SU-DHL-6 (cell line): ENCODE measurements around the gene CHST12.
"Not testable (repeated sequence)": the region's sequence is repeated elsewhere in the genome, so short reads cannot be mapped to it uniquely, and the experiment has no call there.

Experiments used
- H2AFZ ChIP-seq: fragments of 200-600 bp; sonication (generic); 2 replicates; pipeline ENCODE4 v1.6.1; 2014; ENCODE audit warnings: low read depth, mild to moderate bottlenecking, moderate library complexity, mixed read lengths, antibody characterized with exemption, low read length; ENCODE audit not compliant: severe bottlenecking
- H3F3A ChIP-seq: fragments of 200-600 bp; shearing (Covaris generic); 2 replicates; pipeline ENCODE4 v1.6.0; 2016; ENCODE audit warnings: antibody characterized with exemption, mild to moderate bottlenecking; ENCODE audit not compliant: insufficient read depth
- H3K27ac ChIP-seq: fragments of 200-600 bp; sonication (generic); 2 replicates; pipeline ENCODE4 v1.5.1; 2016; ENCODE audit warnings: low read depth, mild to moderate bottlenecking, low read length, moderate library complexity, mixed read lengths
- H3K27me3 ChIP-seq: fragments of 200-600 bp; sonication (generic), shearing (Covaris generic); 2 replicates; pipeline ENCODE4 v1.6.0; 2014; ENCODE audit warnings: mild to moderate bottlenecking, low read length
- H3K36me3 ChIP-seq: fragments of 200-600 bp; sonication (generic); 2 replicates; pipeline ENCODE4 v1.6.1; 2014; ENCODE audit warnings: mild to moderate bottlenecking, low read length, mixed read lengths
- H3K4me2 ChIP-seq: fragments of 300-600, 200-600 bp; shearing (Covaris generic), sonication (generic); 2 replicates; pipeline ENCODE4 v1.6.0; 2014; ENCODE audit warnings: low read length, low read depth, mild to moderate bottlenecking; ENCODE audit not compliant: poor library complexity, severe bottlenecking
- H3K4me3 ChIP-seq: fragments of 200-600 bp; sonication (generic); 2 replicates; pipeline ENCODE4 v1.5.1; 2014; ENCODE audit warnings: antibody characterized with exemption, low read length, mild to moderate bottlenecking, mixed read lengths; ENCODE audit not compliant: insufficient read depth, poor library complexity, severe bottlenecking
- H3K79me2 ChIP-seq: fragments of 200-600 bp; sonication (generic); 2 replicates; pipeline ENCODE4 v1.6.1; 2014; ENCODE audit warnings: mild to moderate bottlenecking, low read length, moderate library complexity; ENCODE audit not compliant: insufficient read depth
- H3K9ac ChIP-seq: fragments of 200-600 bp; sonication (generic); 2 replicates; pipeline ENCODE4 v1.7.0; 2014; ENCODE audit warnings: mild to moderate bottlenecking, low read length
- H3K9me2 ChIP-seq: fragments of 200-600 bp; sonication (generic); replicated peaks from 2 replicates; pipeline ENCODE4 v1.6.1; 2014; ENCODE audit warnings: low read length; ENCODE audit not compliant: insufficient read depth
- H3K9me3 ChIP-seq: fragments of 200-600 bp; sonication (generic); 2 replicates; pipeline ENCODE4 v1.6.1; 2014; ENCODE audit warnings: low read length, mixed read lengths; ENCODE audit not compliant: insufficient read depth
- H4K20me1 ChIP-seq: fragments of 200-600 bp; sonication (generic); 2 replicates; pipeline ENCODE4 v1.6.1; 2014; ENCODE audit warnings: low read depth, mild to moderate bottlenecking, antibody characterized with exemption, low read length, moderate library complexity, mixed read lengths
- EZH2phosphoT487 ChIP-seq: fragments of 200-600 bp; sonication (generic), shearing (Covaris generic); conservative IDR thresholded peaks from 2 replicates; pipeline ENCODE4 v1.6.1; 2018; ENCODE audit warnings: mild to moderate bottlenecking, antibody characterized with exemption, low read length, moderate library complexity, mixed read lengths
- TF ChIP-seq, protein P1 (sequence below): fragments of 200-600 bp; sonication (generic); IDR thresholded peaks from one replicate; pipeline ENCODE4 v1.5.1; 2017; ENCODE audit warnings: antibody characterized with exemption, mild to moderate bottlenecking, low read length, moderate library complexity; ENCODE audit not compliant: insufficient read depth, poor library complexity, severe bottlenecking

The CHST12 gene

DNA sequence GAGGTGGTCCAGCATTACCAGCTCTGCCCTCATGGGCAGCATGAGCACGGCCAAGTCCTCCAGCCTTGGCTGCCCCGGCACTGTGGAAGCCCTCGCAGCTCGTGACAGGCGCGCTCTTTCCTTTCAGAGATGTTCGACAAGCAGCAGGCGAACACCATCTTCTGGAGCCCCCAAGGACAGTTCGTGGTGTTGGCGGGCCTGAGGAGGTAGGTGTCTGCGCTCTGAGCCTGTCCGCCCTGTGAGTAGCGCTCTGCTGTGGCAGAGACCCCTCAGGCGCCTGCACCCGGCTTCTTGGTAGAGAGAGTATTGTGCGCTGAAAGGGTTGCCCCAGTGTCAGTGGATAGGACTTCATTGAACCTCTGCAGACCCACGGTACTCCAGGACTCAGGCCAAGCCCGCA is 29.0 kb upstream of the CHST12 start:
- no peaks in the 10 kb centered on the region for H3K27me3 ChIP-seq
- no peaks in the 10 kb centered on the region for H3K9me2 ChIP-seq
- peaks cover 63% of the 10 kb centered on the region for H3K79me2 ChIP-seq
- no peak overlapping the region for H3K4me2 ChIP-seq
- H3K9me3 ChIP-seq = no peaks in the 10 kb centered on the region
- H2AFZ ChIP-seq = no peak overlapping the region
- H3K9ac ChIP-seq = no peak overlapping the region
- H3K27ac ChIP-seq = no peak overlapping the region
- no peak overlapping the region for H3K4me3 ChIP-seq
- TF ChIP-seq, protein P1, sequence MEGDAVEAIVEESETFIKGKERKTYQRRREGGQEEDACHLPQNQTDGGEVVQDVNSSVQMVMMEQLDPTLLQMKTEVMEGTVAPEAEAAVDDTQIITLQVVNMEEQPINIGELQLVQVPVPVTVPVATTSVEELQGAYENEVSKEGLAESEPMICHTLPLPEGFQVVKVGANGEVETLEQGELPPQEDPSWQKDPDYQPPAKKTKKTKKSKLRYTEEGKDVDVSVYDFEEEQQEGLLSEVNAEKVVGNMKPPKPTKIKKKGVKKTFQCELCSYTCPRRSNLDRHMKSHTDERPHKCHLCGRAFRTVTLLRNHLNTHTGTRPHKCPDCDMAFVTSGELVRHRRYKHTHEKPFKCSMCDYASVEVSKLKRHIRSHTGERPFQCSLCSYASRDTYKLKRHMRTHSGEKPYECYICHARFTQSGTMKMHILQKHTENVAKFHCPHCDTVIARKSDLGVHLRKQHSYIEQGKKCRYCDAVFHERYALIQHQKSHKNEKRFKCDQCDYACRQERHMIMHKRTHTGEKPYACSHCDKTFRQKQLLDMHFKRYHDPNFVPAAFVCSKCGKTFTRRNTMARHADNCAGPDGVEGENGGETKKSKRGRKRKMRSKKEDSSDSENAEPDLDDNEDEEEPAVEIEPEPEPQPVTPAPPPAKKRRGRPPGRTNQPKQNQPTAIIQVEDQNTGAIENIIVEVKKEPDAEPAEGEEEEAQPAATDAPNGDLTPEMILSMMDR = no peak
- TF ChIP-seq EZH2phosphoT487 = no peak
- peaks cover 39% of the 10 kb centered on the region for H3K36me3 ChIP-seq
- H3F3A ChIP-seq = no peaks in the 10 kb centered on the region
- no peaks in the 10 kb centered on the region; the same call in 1 of the 2 replicates for H4K20me1 ChIP-seq

GRCh38 chr7:2374830-2375728 is 28.3 kb upstream of the CHST12 start:
- TF ChIP-seq, protein P1 = no peak
- no peak for TF ChIP-seq EZH2phosphoT487
- Histone ChIP-seq H3K79me2 (peaks cover 63% of the 10 kb centered on the region), H3K9me3 (no peaks in the 10 kb centered on the region), H3K9ac (no peak overlapping the region), H3K36me3 (peaks cover 37% of the 10 kb centered on the region), H2AFZ (no peak overlapping the region), H3K27me3 (no peaks in the 10 kb centered on the region), H3F3A (no peaks in the 10 kb centered on the region), H4K20me1 (no peaks in the 10 kb centered on the region; the same call in 1 of the 2 replicates), H3K27ac (no peak overlapping the region), H3K4me2 (no peak overlapping the region), H3K4me3 (no peak overlapping the region), H3K9me2 (no peaks in the 10 kb centered on the region)

- no peaks in the 10 kb centered on the region; the same call in 1 of the 2 replicates for H4K20me1 ChIP-seq
- H3K27me3 ChIP-seq = no peaks in the 10 kb centered on the region
- H2AFZ ChIP-seq = no peak overlapping the region
- no peak overlapping the region for H3K27ac ChIP-seq
- H3K36me3 ChIP-seq = peaks cover 29% of the 10 kb centered on the region
- TF ChIP-seq EZH2phosphoT487 = no peak
- TF ChIP-seq, protein P1 = no peak
- no peaks in the 10 kb centered on the region for H3F3A ChIP-seq
- no peak overlapping the region for H3K4me3 ChIP-seq
- no peak overlapping the region for H3K9ac ChIP-seq
- no peaks in the 10 kb centered on the region for H3K9me3 ChIP-seq
- peaks cover 57% of the 10 kb centered on the region for H3K79me2 ChIP-seq
- no peaks in the 10 kb centered on the region for H3K9me2 ChIP-seq
- no peak overlapping the region for H3K4me2 ChIP-seq
Measured at GRCh38 chr7:2376351-2377154, 26.9 kb upstream of the CHST12 start.

DNA sequence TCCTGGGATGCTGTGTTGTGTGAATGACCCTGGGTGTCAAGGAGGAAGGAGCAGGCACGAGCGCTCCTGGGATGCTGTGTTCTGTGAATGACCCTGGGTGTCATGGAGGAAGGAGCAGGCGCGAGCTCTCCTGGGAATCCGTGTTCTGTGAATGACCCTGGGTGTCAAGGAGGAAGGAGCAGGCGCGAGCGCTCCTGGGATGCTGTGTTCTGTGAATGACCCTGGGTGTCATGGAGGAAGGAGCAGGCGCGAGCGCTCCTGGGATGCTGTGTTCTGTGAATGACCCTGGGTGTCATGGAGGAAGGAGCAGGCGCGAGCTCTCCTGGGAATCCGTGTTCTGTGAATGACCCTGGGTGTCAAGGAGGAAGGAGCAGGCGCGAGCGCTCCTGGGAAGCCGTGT is 25.9 kb upstream of the CHST12 start:
- not testable (repeated sequence) for H3K27me3 ChIP-seq, H4K20me1 ChIP-seq, H3F3A ChIP-seq, H3K4me3 ChIP-seq, H2AFZ ChIP-seq, H3K9me2 ChIP-seq, H3K4me2 ChIP-seq, H3K9ac ChIP-seq, H3K27ac ChIP-seq, H3K9me3 ChIP-seq
- peaks cover 49% of the 10 kb centered on the region for H3K79me2 ChIP-seq
- H3K36me3 ChIP-seq = peaks cover 22% of the 10 kb centered on the region

DNA sequence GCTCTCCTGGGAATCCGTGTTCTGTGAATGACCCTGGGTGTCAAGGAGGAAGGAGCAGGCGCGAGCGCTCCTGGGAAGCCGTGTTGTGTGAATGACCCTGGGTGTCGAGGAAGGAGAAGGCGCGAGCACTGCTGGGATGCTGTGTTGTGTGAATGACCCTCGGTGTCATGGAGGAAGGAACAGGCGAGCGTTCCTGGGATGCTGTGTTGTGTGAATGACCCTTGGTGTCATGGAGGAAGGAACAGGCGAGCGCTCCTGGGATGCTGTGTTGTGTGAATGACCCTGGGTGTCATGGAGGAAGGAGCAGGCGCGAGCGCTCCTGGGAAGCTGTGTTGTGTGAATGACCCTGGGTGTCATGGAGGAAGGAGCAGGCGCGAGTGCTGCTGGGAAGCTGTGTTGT is 25.3 kb upstream of the CHST12 start:
- H2AFZ ChIP-seq, H3K4me3 ChIP-seq, H3K9me3 ChIP-seq, H3K9me2 ChIP-seq, H3K27ac ChIP-seq, H4K20me1 ChIP-seq, H3F3A ChIP-seq, H3K27me3 ChIP-seq, H3K9ac ChIP-seq, H3K4me2 ChIP-seq: not testable (repeated sequence)
- peaks cover 22% of the 10 kb centered on the region for H3K36me3 ChIP-seq
- peaks cover 43% of the 10 kb centered on the region for H3K79me2 ChIP-seq
